Ramos (cell line): ENCODE measurements around the gene GRHL3.
"Not testable (repeated sequence)": the region's sequence is repeated elsewhere in the genome, so short reads cannot be mapped to it uniquely, and the experiment has no call there.

Source experiments
- in situ Hi-C: fragments of 300-500 bp; cut with MboI; formaldehyde crosslinking; loops from one replicate; pipeline ENCODE4 v1.14.3; 2022; ENCODE audit warnings: low sequenced_read_pairs; ENCODE audit not compliant: unreplicated experiment

The GRHL3 gene

DNA sequence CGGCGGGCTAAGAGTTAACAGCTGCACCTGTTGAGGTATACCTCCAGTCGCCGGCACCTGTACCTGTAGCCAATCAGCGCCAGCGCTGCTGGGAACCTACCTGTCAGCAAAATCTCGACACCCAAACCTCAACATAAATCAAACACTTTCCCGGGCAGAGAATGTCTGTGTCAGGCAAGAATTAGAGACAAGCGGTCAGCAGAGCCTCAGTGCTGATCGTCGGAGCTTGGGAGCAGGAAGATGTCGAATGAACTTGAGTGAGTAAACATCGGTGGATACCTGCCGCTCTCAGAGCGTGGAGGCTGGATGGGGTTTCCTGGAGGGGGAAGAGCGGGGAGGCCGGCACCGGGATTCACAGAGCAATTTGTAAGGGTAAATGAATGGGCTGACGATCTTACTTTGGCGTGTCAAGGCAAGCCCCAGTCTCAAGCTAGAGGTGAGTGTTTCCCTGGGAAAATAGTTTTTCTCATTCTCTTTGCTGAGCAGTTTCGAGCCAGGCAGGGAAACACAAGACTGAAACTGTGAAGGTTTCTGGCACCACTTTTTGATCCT, at the start of gene GRHL3:
Gene GRHL3 (plus strand): TSS at position 46 of the 552 bp plus-strand sequence. CDS start 195 bp downstream, at position 241.
- in situ Hi-C loops: no loop called here

DNA sequence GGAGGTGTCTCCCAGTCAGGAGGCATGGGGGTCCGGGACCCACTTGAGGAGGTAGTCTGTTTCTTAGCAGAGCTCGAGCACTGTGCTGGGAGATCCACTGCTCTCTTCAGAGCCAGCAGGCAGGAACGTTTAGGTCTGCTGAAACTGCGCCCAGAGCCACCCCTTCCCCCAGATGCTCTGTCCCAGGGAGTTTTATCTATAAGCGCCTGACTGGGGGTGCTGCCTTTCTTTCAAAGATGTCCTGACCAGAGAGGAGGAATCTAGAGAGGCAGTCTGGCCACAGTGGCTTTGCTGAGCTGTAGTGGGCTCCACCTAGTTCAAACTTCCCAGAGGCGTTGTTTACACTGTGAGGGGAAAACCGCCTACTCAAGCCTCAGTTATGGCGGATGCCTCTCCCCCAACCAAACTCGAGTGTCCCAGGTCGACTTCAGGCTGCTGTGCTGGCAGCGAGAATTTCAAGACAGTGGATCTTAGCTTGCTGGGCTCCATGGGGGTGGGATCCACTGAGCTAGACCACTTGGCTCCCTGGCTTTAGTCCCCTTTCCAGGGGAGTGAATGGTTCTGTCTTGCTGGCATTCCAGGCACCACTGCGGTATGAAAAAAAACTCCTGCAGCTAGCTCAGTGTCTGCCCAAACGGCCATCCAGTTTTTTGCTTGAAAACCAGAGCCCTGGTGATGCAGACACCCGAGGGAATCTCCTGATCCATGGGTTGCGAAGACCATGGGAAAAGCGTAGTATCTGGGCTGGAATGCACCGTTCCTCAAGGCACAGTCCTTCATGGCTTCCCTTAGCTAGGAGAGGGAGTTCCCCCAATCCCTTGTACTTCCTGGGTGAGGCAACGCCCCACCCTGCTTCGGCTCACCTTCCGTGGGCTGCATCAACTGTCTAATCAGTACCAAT, 44.7 kb upstream of the GRHL3 start:
- in situ Hi-C loops: not testable (repeated sequence)

DNA sequence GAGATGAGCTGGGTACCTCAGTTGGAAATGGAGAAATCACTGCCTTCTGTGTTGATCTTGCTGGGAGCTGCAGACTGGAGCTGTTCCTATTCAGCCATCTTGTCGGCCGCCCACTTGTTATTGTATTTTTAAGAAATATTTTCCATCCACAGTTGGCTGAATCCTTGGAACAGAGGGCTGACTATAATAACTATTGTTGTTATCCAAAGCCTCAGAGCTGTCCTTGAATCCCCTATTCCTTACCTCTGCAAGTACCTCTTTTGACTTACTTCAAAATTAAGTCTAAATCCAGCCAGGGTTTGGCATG, 44.1 kb upstream of the GRHL3 start:
- in situ Hi-C loops: no loop called here

DNA sequence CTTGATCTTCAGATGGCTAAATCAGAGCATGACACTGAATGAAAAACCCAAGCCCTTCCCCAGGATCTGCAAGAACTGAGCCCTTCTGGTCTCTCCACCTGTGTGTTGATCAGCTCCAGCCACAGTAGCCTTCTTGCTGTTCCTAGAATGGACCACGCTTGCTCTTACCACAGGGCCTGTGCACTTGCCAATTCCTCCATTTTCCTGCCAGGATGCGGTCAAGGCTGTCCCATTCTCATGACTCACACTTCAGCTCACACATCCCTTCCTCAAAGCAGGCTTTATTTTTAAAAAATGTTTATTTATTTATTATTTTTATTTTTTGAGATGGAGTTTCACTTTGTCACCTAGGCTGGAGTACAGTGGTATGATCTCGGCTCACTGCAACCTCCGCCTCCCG, 43.6 kb upstream of the GRHL3 start:
- in situ Hi-C loops: no loop called here

DNA sequence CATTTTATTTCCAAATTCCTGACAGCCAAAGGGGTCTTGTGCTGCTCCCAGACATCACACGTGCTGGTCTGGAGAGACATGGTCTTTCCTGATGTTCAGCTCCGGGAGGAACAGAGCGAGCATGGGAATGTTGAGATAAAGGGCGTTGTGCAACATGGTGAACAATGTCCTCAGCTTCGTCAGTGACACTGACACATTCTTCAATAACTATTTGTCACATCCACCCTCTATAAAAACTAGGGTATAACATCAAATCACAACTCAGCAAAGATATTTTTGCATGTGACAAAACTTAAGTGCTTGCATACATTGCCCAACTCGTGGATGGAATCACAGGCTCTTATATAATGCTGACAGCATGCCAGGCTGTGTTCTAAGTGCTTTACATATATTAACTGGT, 42.4 kb upstream of the GRHL3 start:
- in situ Hi-C loops: no loop called here

DNA sequence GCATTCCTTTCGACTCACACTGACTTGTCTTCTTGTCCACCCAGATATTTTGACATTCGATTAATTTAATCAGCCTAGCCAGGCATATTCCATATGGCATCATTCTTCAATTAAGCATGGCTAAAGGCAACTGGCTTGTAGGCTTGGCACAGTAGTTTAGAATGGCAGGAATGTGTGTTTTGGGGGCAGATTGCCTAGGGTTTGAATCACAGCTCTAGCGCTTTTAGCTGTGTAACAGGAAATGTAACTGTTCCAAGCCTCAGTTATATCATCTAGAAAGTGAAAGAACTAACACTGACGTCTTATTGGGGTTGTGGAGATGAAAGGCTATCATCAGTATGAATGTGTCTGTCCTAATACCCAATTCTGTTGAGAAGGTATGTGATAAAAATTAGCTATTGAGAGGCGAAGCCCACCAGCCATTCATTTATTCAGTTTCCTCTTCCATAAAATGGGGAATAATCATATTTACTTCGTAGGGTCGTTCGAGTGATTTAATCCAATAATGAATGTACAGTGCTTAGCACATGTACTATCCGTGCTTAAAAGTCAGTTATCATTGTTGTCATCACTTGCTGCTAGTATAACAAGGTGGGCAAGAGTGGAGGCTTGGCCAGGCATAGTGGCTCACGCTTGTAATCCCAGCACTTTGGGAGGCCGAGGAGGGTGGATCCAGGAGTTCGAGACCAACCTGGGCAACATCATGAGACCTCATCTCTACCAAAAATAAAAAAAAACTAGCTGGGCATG, 41.6 kb upstream of the GRHL3 start:
- in situ Hi-C loops: no loop called here

DNA sequence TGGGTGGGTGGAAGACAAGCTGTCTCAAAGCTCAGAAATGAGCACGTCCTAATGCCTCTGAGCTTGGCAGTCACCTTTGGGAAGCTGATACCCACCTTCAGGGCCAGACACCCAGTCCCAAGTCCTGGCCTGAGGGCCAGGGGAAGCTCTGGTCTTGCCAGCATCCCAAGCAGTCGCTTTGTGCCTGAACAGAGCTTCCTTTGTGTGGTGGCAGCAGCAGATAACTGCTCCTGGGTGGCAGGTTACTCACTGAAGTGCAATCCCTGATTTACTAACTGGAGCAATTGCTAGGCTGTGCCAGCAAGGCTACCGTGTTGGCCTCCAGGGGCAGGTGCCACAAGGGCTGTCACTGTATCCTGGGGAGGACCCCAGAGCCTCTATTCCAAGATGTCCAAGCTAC, 40.4 kb upstream of the GRHL3 start:
- in situ Hi-C loops: no loop called here

DNA sequence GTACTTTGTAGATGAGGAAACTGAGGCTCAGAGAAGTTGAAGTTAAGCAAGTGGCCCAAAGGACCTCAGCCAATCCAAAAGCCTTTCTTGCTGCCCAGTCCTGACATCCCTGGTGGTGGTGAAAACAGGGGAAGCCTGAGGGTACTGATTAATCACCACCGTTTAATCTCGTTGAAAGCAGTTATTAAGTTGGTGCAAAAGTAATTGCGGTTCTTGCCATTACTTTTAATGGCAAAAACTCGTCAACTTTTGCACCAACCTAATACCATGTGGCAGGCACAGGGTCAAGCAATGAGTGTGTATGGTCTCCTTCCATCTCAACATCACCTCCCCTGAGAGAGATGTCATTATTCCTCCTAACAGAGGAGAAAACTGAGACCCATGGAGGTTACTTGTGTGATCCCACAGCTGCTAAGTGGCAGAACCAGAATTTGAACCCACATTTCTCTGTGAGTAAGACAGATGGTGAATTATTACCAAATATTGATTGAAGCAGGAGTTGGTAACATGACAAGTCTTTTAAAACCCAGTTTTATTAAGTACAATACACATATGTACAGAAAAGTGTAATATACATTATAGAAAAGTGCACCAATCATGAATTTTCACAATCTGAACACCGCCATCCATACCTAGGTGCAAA, 39.4 kb upstream of the GRHL3 start:
- in situ Hi-C loops: no loop called here

GRCh38 chr1:24281591-24281990, 37.6 kb upstream of the GRHL3 start:
- in situ Hi-C loops: no loop called here

DNA sequence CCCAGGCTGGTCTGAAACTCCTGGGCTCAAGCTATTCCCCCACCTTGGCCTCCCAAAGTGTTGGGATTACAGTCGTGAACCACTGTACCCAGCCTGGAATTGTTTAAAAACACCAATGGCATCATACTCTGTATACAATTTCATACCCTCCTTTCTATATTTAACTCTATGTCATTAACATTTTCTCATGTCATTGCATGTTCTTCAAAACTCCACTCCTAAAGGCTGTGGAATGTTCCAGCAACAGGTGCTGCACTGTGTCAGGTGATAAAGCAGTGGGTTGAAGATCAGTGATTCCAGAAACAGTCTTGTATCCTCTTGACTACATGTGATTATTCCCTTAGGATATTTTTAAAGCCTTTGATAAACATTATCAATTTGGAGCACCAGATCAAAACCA, 36.7 kb upstream of the GRHL3 start:
- in situ Hi-C loops: no loop called here

- in situ Hi-C loops: no loop called here
These were observed 35.6 kb upstream of the GRHL3 start for GRCh38 chr1:24283326-24284155.

GRCh38 chr1:24284156-24284471, 35.0 kb upstream of the GRHL3 start:
- in situ Hi-C loops: no loop called here

- in situ Hi-C loops: no loop called here
These were observed 33.9 kb upstream of the GRHL3 start for GRCh38 chr1:24285231-24285630.

DNA sequence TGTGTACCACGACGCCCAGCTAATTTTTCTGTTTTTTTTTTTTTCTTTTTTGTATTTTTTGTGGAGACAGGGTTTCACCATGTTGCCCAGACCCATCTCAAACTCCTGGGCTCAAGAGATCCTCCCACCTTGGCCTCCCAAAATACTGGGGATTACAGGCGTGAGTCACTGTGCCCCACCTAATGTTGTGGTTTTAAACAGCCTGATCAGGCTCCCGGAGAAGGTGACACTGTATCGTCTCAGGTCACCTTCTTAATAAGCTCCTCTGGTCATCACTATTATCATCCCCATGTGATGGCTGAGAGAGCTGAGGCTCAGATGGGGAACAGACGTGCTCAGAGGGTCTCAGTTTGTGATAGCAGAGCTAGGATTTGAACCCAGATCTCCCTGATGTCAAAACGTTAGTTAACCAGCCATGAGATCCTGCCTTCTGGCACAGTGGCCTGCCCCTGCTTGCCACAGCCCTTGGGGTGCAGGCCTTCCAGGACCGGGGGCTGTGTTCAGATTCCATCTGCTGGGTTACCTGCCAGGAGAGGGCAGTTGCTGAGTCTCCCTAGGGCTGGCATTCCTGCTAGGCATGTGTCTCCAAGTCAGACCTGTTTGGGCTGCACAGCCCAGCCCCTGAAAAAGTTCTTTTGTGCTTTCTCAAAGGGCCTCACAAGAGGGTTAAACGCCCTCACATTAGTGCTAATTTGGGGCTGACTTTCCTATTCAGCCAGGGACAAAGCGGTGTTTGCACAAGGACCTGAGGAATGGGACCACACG, 32.7 kb upstream of the GRHL3 start:
- in situ Hi-C loops: no loop called here

GRCh38 chr1:24287779-24288178, 31.4 kb upstream of the GRHL3 start:
- in situ Hi-C loops: not testable (repeated sequence)

DNA sequence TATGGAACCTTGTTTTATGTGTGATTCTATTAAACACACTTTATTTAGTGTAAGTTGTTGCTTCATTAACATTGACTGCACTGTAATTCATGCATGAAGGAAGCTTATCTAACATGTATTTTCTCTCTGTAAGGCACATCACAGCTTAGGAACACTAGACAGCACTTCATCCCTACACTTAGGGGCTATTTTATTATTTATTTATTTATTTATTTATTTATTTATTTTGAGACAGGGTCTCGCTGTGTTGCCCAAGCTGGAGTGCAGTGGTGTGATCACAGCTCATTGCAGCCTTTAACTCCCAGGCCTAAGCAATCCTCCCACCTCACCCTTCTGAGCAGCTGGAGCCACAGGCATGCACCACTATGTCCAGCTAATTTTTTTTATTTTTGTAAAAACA, 30.7 kb upstream of the GRHL3 start:
- in situ Hi-C loops: no loop called here

- in situ Hi-C loops: no loop called here
These were observed 29.1 kb upstream of the GRHL3 start for GRCh38 chr1:24289937-24290595.

DNA sequence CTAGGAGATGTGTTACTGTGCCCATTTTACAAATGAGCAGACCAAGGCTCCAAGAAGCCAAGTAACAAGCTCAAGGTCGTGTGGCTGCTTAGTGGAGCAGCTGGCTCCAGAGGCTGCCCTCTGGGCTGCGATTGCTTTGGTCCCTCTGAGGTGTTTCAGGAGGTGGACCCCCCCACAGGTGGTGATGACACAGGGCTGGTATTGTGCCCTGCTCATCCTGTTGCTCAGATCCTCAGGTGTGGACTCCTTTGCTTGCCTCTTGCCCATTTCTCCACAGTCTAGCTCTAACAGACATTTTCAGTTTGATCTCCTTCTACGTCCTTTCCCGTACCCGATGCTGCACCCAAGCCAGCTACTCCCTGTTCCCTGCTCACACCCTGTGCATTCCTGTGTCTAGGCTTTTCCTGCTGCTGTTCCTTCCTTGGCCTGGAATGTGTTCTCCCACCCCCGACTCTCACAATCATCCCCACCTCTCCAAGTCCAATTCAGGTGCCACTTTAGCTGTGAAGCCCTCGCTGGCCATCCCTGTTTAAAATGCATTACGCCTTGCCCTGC, 28.1 kb upstream of the GRHL3 start:
- in situ Hi-C loops: no loop called here

DNA sequence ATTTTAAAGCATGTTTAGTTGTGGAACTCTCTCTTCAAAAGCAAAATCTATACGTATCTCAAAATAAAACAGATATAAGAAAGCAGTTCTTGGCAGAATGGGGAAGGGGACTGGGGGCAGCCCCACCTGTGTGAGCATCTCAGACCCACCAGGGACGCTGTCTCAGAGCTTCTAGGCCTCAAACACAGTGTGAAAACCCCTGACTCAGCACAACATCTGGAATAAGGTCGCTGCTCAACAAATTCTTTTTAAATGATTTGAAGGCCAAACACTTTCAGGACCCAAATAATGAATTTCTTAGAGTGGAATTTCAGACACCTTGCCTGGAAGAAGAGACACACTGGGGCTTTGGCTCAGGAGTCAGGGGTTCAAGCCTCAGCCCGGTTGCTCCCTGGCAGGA, 27.1 kb upstream of the GRHL3 start:
- in situ Hi-C loops: no loop called here
